Epithelial cell of prostate (primary cell): ENCODE measurements around the gene LUZP2.

ENCODE experiments used
- DNase-seq: peaks from one replicate; pipeline ENCODE4 v3.0.0-alpha.2; 2011; ENCODE audit warnings: low read depth, low spot score
- H3K27ac ChIP-seq: fragments of 450-650 bp; 2 replicates; pipeline ENCODE4 v1.5.1; 2017; ENCODE audit warnings: mild to moderate bottlenecking

Gene LUZP2

DNA sequence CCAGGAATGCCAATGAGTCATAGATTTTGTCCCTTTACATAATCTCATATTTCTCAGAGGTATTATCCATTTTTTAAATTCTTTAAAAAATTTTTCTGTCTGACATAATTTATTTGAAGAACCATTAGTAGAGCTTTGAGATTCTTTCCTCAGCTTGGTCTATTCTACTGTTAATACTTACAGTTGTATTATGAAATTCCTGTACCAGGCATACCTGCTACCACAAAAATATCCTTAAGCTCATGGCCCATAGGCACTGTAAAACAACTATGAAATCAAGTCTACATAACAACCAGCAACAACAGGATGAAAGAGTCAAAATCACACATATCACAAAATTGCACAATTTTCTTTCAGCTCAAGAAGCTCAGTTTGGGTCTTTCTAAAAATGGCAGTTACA, 541.3 kb downstream of the LUZP2 start:
- DNase-seq = no peak
- H3K27ac ChIP-seq = no peak overlapping the region

DNA sequence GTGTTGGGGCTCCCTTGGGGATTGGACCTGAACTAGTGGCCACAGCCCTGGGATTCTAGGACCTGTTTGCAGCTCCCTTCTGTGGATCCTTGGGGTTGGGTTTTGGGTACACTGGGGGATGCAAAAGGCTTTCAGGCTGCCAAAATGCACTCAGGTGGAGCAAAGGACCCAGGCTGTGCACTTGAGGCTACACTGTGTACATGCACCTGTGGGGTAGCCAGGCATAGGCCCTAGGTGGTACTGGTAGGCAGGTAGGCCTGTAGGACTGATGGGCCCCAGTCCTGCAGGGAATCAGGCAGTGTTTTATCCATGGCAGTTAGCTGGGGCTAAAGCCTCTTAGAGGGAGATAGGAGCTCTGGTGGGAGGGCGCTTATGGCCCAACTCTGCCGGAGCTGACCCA, 542.3 kb downstream of the LUZP2 start:
- DNase-seq = no peak
- no peak overlapping the region for H3K27ac ChIP-seq

DNA sequence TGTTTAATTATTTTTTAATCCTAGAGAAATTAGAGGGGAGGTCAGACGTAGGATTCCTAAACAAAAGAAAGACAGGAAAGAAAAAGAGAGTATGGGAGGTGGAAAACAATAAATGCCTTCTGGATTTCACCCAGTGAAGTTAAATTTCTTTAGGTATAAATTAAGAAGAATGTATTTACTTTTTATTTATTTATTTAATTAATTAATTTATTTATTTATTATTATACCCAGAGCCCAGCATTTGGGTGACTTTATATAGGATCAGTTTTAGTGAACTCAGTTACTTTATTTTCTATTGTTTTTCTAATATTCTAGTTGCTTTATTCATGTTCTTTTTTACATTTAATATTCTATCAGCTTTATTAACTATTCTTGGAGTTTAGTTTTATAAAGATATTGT, 551.8 kb downstream of the LUZP2 start:
- DNase-seq = no peak
- H3K27ac ChIP-seq = no peak overlapping the region

DNA sequence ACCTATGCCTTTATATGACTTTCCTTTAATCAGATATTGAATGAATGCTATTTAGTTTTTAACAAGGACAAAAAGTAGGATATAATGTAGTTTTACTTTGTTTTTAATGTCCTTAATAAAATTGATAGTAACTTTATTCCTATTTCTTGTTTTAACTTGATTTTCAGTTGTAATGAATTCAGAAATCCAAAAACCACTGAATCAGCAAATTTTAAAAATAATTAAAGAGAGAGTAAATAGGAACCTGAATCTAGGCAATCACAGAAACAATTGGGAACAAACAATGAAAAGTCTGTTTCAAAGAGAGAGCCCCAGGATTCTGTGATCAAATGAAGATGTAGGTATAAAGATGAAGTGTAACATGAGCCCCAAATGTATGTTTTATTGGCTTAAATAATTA, 556.0 kb downstream of the LUZP2 start:
- no peak overlapping the region for H3K27ac ChIP-seq
- DNase-seq = no peak

DNA sequence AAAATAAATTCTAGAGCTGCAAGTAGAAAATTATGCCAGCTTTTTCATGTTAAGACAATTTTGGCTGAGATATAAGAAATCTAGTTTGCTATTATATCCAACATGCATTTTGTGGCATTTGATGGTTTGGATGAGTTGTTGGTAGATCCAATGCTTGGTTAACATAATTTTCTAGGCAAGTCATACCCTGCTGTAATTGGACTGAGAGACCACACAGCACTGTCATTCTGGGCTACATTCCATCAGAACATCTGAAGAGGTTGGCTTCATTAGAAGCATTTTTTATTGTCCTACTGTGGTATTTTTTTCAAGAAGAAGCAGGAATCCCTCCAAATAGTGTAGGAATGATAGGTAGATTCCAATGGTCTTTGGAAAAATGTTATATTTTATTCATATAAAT, 561.0 kb downstream of the LUZP2 start:
- no peak for DNase-seq
- H3K27ac ChIP-seq = no peak overlapping the region

DNA sequence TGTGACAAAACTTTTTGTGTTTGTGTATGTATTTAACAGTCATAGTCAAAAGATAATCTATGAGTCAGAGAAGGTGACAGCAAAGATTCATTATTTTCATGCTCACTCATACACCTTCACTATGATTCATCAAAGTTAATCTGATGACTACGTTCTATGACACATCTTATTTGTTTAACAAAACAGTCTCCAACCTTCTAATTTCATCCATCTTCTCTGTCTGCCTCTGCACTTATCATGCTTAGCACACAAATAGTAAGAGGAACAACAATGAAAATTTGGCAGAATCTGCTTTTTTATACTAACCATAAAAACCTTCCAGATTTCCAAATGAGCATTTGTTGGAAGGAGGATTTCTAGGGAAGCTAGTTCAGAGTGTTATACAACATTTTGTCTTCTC, 568.9 kb downstream of the LUZP2 start:
- peak; percentile 62 for DNase-seq
- H3K27ac ChIP-seq = no peak overlapping the region

DNA sequence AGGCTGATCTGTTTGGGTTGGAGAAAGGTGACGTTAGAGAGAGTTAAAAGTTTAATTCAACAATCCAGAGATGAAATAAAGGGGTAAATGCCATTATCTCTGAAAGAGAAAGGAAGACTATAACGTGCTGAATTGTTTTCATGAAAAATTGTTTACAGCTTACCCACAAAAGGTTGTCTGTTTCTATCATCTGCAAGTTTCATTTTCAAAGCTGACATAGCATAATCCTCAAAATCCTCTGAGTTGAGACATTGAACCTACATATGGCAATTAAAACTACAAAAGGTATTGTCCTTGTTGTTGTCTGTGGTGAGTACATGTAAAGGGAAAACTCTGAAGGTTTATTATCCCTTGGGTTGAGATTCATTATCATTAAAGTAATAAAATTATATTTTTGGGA, 569.9 kb downstream of the LUZP2 start:
- no peak for DNase-seq
- H3K27ac ChIP-seq = no peak overlapping the region

DNA sequence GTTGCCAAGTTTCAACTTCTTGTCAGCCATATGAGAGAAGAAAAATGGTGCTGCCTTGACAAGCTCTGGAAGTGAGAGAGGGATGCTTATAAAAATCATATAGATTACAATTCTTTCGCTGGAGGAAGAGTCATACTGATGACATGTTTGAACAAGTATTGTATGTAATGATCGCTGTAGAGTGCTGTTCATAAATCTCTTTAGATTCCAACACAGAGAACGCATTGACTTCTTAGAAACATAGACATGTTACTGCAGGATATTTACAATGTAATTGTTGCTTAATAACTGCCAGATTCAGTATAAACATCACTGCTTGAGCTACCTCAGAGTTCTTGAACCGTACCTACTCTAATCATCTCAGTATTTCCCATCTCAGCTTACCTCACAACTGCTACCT, 571.6 kb downstream of the LUZP2 start:
- H3K27ac ChIP-seq = no peak overlapping the region
- peak; percentile 65 for DNase-seq

DNA sequence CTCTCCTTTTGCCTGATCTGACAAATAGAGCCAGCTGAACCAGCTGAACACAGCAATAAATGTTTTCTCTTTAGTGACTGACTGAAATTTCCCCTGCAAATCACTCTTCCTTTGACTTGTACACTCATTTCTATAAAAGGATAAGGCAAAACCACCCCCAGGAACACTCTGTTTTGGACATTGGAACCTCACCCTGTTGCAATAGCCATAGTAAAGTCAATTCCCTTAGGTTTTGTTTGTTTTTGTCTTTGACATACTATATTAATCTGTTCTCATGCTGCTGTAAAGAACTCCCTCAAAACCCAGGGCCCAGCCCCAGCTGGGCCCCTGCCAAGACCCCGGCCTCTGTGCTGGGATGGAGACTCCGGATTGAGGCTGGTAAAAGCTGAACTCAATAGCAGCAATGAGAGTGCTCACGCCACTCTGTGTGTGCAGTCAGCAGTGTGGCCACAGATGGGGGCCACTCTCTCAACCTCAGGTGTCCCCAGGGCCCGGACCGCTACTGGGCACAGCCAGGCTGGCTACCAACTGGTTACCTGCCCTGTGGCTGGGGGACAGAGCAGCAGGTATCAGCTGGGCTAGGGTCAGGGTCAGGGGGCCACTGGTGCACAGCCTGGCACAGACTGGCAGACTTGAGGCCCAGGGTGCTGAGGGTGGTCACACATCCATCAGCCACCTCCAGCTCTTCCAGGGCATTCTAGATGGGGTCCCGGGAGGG, 597.4 kb downstream of the LUZP2 start:
- no peak overlapping the region for H3K27ac ChIP-seq
- DNase-seq = no peak

DNA sequence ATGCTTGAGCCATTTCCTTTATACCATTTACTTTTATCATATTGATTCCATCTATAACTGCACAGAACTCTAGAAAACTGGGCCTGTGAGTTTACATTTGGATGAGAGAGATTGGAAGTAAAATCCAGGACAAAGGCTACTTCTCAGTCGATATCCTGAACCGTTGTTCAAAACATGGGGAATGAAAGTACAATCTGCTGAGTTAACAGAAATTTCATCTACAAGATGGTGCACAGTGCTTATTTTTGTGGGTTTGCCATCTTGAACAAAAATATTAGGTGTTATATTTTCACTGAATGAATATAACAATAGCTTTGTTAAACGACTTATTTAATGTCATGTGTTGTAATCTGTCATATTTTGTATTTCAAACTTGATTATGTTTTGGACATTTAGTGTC, 622.6 kb downstream of the LUZP2 start:
- no peak for DNase-seq
- H3K27ac ChIP-seq = no peak overlapping the region
